ENCODE measurements around the gene MRM3. TPM values are rescaled to one million over a fixed set of nuclear protein-coding genes. Genes with fewer than 3 reads are reported as not detected.
"Not testable (repeated sequence)": the region's sequence is repeated elsewhere in the genome, so short reads cannot be mapped to it uniquely, and the experiment has no call there.

Gene MRM3
- total and polyA plus RNA-seq, 5 donors from 2014 or later = 23.2 to 36.2 (median 31.5) TPM

DNA sequence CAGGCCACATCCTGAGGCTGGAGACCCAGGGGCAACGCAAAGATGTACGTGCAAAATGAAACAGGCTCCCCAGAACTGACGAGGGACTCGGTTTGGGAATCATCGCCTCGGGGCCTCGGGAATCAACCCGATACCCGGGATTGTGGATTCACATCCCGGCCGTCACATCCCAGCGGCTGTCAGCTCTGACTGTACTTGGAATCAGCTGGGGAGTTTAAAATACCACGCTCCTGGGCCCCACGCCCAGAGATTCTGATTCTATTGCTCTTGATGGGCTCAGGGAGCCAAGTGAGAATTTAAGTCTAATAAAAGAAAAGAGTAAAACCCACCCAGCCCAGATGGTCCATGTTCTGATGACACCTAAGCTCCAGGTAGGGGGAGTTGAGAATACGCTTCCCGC is 42.2 kb downstream of the MRM3 start:
- H3K27ac ChIP-seq (ENCODE audit: insufficient read depth, low read length, poor library complexity, severe bottlenecking) = no peak overlapping the region
- H3K4me3 ChIP-seq (ENCODE audit: low read depth, low read length) = no peak overlapping the region
- Mint-ChIP-seq H3K27me3 (peaks cover 4% of the 10 kb centered on the region), H3K27ac (no peak overlapping the region), H3K9me3 (peaks cover 0 to under 1% (median 0%) of the 10 kb centered on the region in 7 donors), H3K4me3 (no peak overlapping the region), H3K4me1 (no peaks in the 10 kb centered on the region), H3K36me3 (no peaks in the 10 kb centered on the region)
- H3K36me3 ChIP-seq (ENCODE audit: control insufficient read depth, insufficient read depth, low read length) = no peaks in the 10 kb centered on the region
- DNase-seq (no peak), ATAC-seq (ENCODE audit: low read depth in 2 of 2) (no peak)
- no peaks in the 10 kb centered on the region for H3K9me3 ChIP-seq (ENCODE audit: control insufficient read depth in 2 of 2, low read length in 2 of 2)
- no peaks in the 10 kb centered on the region for H3K4me1 ChIP-seq (ENCODE audit: control insufficient read depth, insufficient read depth, low read length, poor library complexity, severe bottlenecking)
- H3K27me3 ChIP-seq (ENCODE audit: control insufficient read depth, insufficient read depth, low read length) = no peaks in the 10 kb centered on the region

DNA sequence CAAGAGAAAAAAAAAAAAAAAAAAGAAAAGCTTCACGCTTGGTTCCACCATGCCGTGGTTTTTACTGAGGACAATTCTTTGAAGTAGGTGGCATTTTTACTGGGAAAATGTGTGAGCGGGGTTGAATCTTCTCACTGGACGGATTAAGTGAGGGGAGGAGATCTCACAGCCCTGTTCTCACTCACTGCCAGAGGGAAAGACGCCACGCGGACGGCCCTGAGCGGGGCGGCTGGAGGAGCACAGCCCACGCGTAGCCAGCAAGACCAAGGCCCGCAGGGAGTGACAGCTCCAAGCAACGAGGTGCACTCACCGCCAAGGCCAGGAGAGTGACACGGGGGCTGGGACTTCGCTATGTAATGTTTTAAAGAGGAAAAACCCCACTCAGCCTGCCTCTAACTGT is 43.1 kb downstream of the MRM3 start:
- Mint-ChIP-seq H3K4me3 (no peak overlapping the region), H3K9me3 (peaks cover 0 to 5% (median 0%) of the 10 kb centered on the region in 7 donors), H3K4me1 (no peaks in the 10 kb centered on the region), H3K27me3 (no peaks in the 10 kb centered on the region), H3K36me3 (no peaks in the 10 kb centered on the region), H3K27ac (no peak overlapping the region)
- Histone ChIP-seq H3K4me1 (ENCODE audit: control insufficient read depth, insufficient read depth, low read length, poor library complexity, severe bottlenecking) (no peaks in the 10 kb centered on the region), H3K4me3 (ENCODE audit: low read depth, low read length) (no peak overlapping the region), H3K36me3 (ENCODE audit: control insufficient read depth, insufficient read depth, low read length) (no peaks in the 10 kb centered on the region), H3K27ac (ENCODE audit: insufficient read depth, low read length, poor library complexity, severe bottlenecking) (no peak overlapping the region), H3K27me3 (ENCODE audit: control insufficient read depth, insufficient read depth, low read length) (no peaks in the 10 kb centered on the region), H3K9me3 (ENCODE audit: control insufficient read depth in 2 of 2, low read length in 2 of 2) (no peaks in the 10 kb centered on the region)
- DNase-seq (no peak), ATAC-seq (ENCODE audit: low read depth in 2 of 2) (no peak)

DNA sequence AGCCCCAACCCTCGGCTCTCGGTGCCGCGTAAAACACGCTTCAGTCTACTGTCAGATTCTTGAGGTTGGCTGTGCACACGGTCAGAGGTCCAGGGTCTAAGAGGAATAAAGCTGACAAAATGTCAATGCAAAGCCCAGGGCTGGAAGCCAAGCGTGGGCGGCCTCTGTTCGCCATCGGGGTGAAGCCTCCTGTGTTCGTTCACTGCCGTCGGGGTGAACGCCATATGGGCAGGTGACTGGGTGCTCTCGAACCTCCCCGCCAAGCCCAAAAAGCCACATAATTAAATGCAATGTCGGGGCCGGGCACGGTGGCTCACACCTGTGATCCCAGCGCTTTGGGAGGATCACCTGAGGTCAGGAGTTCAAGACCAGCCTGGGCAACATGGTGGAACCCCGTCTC is 44.6 kb downstream of the MRM3 start:
- no peaks in the 10 kb centered on the region for H3K36me3 ChIP-seq (ENCODE audit: control insufficient read depth, insufficient read depth, low read length)
- ATAC-seq (ENCODE audit: low read depth in 2 of 2) (no peak), DNase-seq (no peak)
- Mint-ChIP-seq H3K4me1 (no peaks in the 10 kb centered on the region), H3K27ac (no peak overlapping the region), H3K9me3 (peaks cover 0 to 5% (median 0%) of the 10 kb centered on the region in 7 donors), H3K27me3 (no peaks in the 10 kb centered on the region), H3K36me3 (no peaks in the 10 kb centered on the region), H3K4me3 (no peak overlapping the region)
- H3K9me3 ChIP-seq (ENCODE audit: control insufficient read depth in 2 of 2, low read length in 2 of 2) = no peaks in the 10 kb centered on the region
- no peaks in the 10 kb centered on the region for H3K4me1 ChIP-seq (ENCODE audit: control insufficient read depth, insufficient read depth, low read length, poor library complexity, severe bottlenecking)
- no peak overlapping the region for H3K27ac ChIP-seq (ENCODE audit: insufficient read depth, low read length, poor library complexity, severe bottlenecking)
- no peak overlapping the region for H3K4me3 ChIP-seq (ENCODE audit: low read depth, low read length)
- H3K27me3 ChIP-seq (ENCODE audit: control insufficient read depth, insufficient read depth, low read length) = no peaks in the 10 kb centered on the region

DNA sequence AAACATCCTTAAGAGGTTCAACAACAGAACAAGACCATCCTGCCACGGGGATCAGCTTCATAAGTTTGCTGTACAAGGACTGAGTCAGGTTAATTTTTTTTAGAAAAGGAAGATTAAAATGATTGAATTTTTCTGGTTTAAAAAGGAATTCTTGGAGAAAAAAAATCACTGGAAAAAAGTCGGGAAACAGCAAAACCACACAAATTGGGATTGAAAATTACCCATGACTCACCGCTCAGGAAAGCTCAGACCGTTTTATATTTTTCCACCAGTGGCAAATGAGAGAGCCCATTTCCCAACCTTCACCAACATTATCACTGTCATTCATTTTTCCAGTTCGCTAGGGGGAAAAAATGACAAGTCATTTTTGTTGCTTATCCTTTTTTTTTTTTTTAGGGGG is 46.6 kb downstream of the MRM3 start:
- DNase-seq (no peak), ATAC-seq (ENCODE audit: low read depth in 2 of 2) (no peak)
- Histone ChIP-seq H3K27ac (ENCODE audit: insufficient read depth, low read length, poor library complexity, severe bottlenecking) (no peak overlapping the region), H3K9me3 (ENCODE audit: control insufficient read depth in 2 of 2, low read length in 2 of 2) (no peaks in the 10 kb centered on the region), H3K4me3 (ENCODE audit: low read depth, low read length) (no peak overlapping the region), H3K4me1 (ENCODE audit: control insufficient read depth, insufficient read depth, low read length, poor library complexity, severe bottlenecking) (no peaks in the 10 kb centered on the region), H3K36me3 (ENCODE audit: control insufficient read depth, insufficient read depth, low read length) (no peaks in the 10 kb centered on the region), H3K27me3 (ENCODE audit: control insufficient read depth, insufficient read depth, low read length) (no peaks in the 10 kb centered on the region)
- no peak overlapping the region for H3K4me3 Mint-ChIP-seq
- H3K27ac Mint-ChIP-seq = no peak overlapping the region
- peaks cover 0 to 8% (median 0%) of the 10 kb centered on the region in 7 donors for H3K9me3 Mint-ChIP-seq
- no peaks in the 10 kb centered on the region for H3K4me1 Mint-ChIP-seq
- H3K36me3 Mint-ChIP-seq = no peaks in the 10 kb centered on the region
- no peaks in the 10 kb centered on the region for H3K27me3 Mint-ChIP-seq

DNA sequence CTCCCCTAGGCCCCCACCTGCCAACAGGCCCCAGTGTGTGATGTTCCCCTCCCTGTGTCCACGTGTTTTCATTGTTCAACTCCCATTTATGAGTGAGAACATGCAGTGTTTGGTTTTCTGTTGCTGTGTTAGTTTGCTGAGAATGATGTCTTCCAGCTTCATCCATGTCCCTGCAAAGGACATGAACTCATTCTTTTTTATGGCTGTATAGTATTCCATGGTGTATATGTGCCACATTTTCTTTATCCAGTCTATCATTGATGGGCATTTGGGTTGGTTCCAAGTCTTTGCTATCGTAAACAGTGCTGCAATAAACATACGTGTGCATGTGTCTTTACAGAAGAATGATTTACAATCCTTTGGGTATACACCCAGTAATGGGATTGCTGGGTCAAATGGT is 47.5 kb downstream of the MRM3 start:
- not testable (repeated sequence) for H3K36me3 Mint-ChIP-seq

DNA sequence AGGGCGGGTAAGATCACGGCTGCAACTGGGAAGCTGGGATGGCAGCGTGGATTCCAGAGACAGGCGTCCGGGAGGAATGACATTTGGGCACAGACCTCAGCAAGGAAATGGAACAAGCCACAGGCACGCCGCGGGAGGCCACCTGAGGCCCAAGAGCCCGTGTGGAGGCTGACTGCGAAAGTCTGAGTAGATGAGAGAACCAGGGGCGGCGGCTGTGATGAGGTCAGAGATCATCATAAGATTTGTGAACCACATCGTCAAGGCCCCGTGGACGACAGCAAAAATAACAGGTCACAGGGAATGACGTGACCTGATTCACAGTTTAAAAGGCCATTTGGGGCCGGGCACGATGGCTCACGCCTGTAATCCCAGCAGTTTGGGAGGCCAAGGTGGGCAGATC is 48.2 kb downstream of the MRM3 start:
- Histone ChIP-seq H3K9me3 (ENCODE audit: control insufficient read depth in 2 of 2, low read length in 2 of 2) (no peaks in the 10 kb centered on the region), H3K27ac (ENCODE audit: insufficient read depth, low read length, poor library complexity, severe bottlenecking) (no peak overlapping the region), H3K27me3 (ENCODE audit: control insufficient read depth, insufficient read depth, low read length) (no peaks in the 10 kb centered on the region), H3K4me3 (ENCODE audit: low read depth, low read length) (no peak overlapping the region), H3K4me1 (ENCODE audit: control insufficient read depth, insufficient read depth, low read length, poor library complexity, severe bottlenecking) (no peaks in the 10 kb centered on the region), H3K36me3 (ENCODE audit: control insufficient read depth, insufficient read depth, low read length) (no peaks in the 10 kb centered on the region)
- DNase-seq (no peak), ATAC-seq (ENCODE audit: low read depth in 2 of 2) (no peak)
- no peaks in the 10 kb centered on the region for H3K27me3 Mint-ChIP-seq
- peaks cover 0 to 8% (median 0%) of the 10 kb centered on the region in 7 donors for H3K9me3 Mint-ChIP-seq
- H3K27ac Mint-ChIP-seq = no peak overlapping the region
- no peaks in the 10 kb centered on the region for H3K36me3 Mint-ChIP-seq
- no peak overlapping the region for H3K4me3 Mint-ChIP-seq
- H3K4me1 Mint-ChIP-seq = no peaks in the 10 kb centered on the region

More for the DNA sequence above, 47.5 kb downstream of the MRM3 start:
- H3K4me1 Mint-ChIP-seq; H3K27me3 ChIP-seq (ENCODE audit: control insufficient read depth, insufficient read depth, low read length); H3K4me3 Mint-ChIP-seq; ATAC-seq (ENCODE audit: low read depth in 2 of 2); H3K27ac ChIP-seq (ENCODE audit: insufficient read depth, low read length, poor library complexity, severe bottlenecking); H3K27ac Mint-ChIP-seq; DNase-seq; H3K9me3 ChIP-seq (ENCODE audit: control insufficient read depth in 2 of 2, low read length in 2 of 2); H3K27me3 Mint-ChIP-seq; H3K9me3 Mint-ChIP-seq; H3K4me3 ChIP-seq (ENCODE audit: low read depth, low read length); H3K4me1 ChIP-seq (ENCODE audit: control insufficient read depth, insufficient read depth, low read length, poor library complexity, severe bottlenecking); H3K36me3 ChIP-seq (ENCODE audit: control insufficient read depth, insufficient read depth, low read length): not testable (repeated sequence)

DNA sequence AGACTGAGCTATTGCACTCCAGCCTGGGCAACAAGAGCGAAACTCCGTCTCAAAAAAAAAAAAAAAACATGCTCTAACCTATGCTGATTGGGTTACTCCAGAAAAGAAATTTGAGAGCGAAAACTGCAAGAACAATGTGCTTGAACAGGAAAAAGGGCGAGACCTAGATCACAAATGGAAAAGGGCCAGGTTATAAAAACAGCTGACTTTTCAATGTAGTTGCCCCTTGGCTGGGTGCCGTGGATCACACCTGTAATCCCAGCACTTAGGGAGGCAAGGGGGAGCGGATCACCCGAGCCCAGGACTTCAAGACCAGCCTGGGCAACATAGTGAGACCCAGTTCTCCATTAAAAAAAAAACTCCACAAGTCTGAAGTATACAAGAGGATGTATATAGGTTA is 48.8 kb downstream of the MRM3 start:
- ATAC-seq (ENCODE audit: low read depth in 2 of 2) (no peak), DNase-seq (no peak)
- Histone ChIP-seq H3K27me3 (ENCODE audit: control insufficient read depth, insufficient read depth, low read length) (no peaks in the 10 kb centered on the region), H3K27ac (ENCODE audit: insufficient read depth, low read length, poor library complexity, severe bottlenecking) (no peak overlapping the region), H3K36me3 (ENCODE audit: control insufficient read depth, insufficient read depth, low read length) (no peaks in the 10 kb centered on the region), H3K4me1 (ENCODE audit: control insufficient read depth, insufficient read depth, low read length, poor library complexity, severe bottlenecking) (no peaks in the 10 kb centered on the region), H3K4me3 (ENCODE audit: low read depth, low read length) (no peak overlapping the region), H3K9me3 (ENCODE audit: control insufficient read depth in 2 of 2, low read length in 2 of 2) (no peaks in the 10 kb centered on the region)
- H3K36me3 Mint-ChIP-seq = no peaks in the 10 kb centered on the region
- H3K4me1 Mint-ChIP-seq = no peaks in the 10 kb centered on the region
- no peaks in the 10 kb centered on the region for H3K27me3 Mint-ChIP-seq
- no peak overlapping the region for H3K27ac Mint-ChIP-seq
- H3K4me3 Mint-ChIP-seq = no peak overlapping the region
- H3K9me3 Mint-ChIP-seq = peaks cover 0 to 8% (median 0%) of the 10 kb centered on the region in 7 donors

DNA sequence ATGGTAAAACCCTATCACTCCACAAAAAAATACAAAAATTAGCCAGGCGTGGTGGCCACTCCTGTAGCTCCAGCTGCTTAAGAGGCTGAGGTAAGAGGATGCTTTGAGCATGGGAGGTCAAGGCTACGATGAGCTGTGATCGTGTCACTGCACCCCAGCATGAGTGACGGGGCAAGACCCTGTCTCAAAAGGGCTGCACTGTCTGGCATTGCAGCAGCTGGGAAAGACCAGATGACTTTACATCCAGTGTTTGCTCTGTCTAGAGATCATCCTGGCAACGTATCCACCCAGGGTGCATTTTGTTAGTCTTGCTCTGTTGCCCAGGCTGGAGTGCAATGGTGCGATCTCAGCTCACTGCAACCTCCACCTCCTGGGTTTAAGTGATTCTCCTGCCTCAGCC is 52.0 kb downstream of the MRM3 start:
- no peak overlapping the region for H3K27ac ChIP-seq (ENCODE audit: insufficient read depth, low read length, poor library complexity, severe bottlenecking)
- Mint-ChIP-seq H3K4me1 (no peaks in the 10 kb centered on the region), H3K27ac (no peak overlapping the region), H3K27me3 (no peaks in the 10 kb centered on the region), H3K36me3 (no peaks in the 10 kb centered on the region), H3K4me3 (no peak overlapping the region), H3K9me3 (peaks cover 0 to 8% (median 0%) of the 10 kb centered on the region in 7 donors)
- DNase-seq = no peak
- no peaks in the 10 kb centered on the region for H3K36me3 ChIP-seq (ENCODE audit: control insufficient read depth, insufficient read depth, low read length)
- no peaks in the 10 kb centered on the region for H3K27me3 ChIP-seq (ENCODE audit: control insufficient read depth, insufficient read depth, low read length)
- no peaks in the 10 kb centered on the region for H3K9me3 ChIP-seq (ENCODE audit: control insufficient read depth in 2 of 2, low read length in 2 of 2)
- no peak for ATAC-seq (ENCODE audit: low read depth in 2 of 2)
- no peaks in the 10 kb centered on the region for H3K4me1 ChIP-seq (ENCODE audit: control insufficient read depth, insufficient read depth, low read length, poor library complexity, severe bottlenecking)
- H3K4me3 ChIP-seq (ENCODE audit: low read depth, low read length) = no peak overlapping the region
